ENCODE results near the gene GADL1.
A peak's percentile ranks its signal among the peaks of the same experiment; 100 is the strongest.

The GADL1 gene

DNA sequence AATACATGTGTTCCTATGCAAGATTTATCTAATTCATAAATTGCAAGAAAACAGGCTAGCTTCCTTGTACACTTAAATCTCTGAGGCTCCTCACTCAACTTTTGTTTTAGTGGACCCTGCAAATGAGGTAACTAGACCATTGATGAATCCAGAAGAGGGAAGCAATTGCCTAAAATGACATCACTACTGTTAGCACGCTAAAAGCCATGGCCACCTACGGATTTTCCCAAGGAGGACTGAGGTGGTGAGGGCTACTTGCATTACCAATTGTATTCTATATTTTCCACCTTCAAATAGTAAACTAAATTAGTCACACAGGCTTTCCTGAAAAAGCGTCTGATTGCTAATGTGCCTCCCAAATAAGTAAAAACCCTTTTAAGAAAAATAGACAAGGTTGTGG lies 140.7 kb downstream of the GADL1 start:
- DNase-seq: peak; percentile 45

- peak; percentile 87 for DNase-seq
These were observed 141.5 kb downstream of the GADL1 start for GRCh38 chr3:30752970-30753369.

GRCh38 chr3:30752491-30752890 lies 142.0 kb downstream of the GADL1 start:
- DNase-seq: no peak

DNA sequence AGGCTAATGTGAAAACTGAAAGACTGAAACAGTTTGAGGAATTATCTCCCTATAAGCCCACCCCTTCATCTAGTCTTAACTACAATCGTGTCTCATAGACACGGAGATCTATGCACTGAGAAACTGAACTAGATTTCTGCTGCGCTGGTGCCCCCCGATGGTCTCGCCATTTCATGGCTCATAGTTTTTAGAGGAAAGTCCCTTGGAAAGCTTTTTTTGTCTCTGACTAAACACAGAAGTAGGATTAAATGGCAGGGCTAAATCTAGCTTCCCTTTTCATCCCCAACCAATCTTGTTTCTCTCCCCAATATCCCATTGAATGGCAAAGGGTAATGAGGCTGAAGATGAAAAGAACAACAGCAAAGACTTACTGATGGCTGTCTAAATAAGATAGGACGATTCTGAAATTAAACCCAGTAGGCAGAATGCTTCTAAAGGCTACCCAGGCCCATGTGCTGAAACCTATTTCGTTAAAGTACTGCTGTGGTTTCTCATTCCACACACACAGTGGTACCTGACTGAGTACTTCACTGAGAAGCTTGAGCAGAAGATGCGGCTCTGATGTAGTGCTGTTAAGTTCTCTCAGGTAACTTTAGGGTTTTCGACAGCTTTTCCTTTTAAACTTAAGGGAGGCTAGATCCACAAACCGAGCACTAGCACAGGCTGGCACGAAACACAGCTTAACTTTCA lies 142.7 kb downstream of the GADL1 start:
- peak; percentile 79 for DNase-seq

DNA sequence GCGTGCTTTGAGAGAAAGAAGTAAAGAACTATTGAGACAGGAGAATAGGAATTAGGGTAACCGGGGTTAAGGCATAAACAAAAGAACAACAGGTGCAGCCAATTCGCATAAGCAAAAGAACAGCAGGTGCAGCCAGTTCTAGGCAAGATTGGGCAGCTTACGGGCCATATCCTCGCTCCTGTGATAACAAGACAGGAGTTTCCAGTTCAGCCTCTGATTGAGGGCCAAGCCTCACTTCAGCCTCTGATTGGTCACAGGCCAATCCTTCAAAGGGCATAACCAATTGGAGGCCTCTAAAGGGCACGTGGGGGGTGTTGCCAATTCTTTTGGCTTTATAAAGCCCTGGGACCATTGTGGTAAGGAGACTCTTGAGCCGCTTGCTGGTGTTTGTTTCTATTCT lies 143.5 kb downstream of the GADL1 start:
- no peak for DNase-seq

GRCh38 chr3:30749230-30749629 lies 145.2 kb downstream of the GADL1 start:
- DNase-seq: no peak

DNA sequence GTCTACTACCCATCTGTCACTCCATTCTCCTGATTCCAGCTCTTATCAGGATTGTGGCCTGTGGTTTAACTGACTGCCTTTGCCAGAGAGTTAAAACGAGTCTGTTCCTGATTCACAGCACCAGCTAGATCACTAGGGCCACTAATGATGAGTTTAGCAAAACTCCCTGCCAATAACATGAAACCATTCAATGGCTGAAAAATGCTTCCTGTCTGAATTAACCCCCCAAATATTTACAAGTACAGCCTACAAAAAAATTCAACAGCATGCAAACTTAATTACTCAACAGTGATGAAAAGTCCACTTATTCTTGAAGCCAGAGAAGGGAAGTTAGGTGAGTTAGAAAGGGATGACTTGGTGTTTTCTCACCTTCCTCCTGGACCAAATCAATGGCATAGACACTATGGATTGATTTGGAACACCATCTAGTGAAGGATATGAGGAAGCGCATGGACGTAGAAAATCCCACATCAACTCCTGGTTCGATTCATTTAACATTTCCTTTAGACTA lies 146.6 kb downstream of the GADL1 start:
- DNase-seq: no peak

GRCh38 chr3:30743641-30744317 lies 150.7 kb downstream of the GADL1 start:
- no peak for DNase-seq

DNA sequence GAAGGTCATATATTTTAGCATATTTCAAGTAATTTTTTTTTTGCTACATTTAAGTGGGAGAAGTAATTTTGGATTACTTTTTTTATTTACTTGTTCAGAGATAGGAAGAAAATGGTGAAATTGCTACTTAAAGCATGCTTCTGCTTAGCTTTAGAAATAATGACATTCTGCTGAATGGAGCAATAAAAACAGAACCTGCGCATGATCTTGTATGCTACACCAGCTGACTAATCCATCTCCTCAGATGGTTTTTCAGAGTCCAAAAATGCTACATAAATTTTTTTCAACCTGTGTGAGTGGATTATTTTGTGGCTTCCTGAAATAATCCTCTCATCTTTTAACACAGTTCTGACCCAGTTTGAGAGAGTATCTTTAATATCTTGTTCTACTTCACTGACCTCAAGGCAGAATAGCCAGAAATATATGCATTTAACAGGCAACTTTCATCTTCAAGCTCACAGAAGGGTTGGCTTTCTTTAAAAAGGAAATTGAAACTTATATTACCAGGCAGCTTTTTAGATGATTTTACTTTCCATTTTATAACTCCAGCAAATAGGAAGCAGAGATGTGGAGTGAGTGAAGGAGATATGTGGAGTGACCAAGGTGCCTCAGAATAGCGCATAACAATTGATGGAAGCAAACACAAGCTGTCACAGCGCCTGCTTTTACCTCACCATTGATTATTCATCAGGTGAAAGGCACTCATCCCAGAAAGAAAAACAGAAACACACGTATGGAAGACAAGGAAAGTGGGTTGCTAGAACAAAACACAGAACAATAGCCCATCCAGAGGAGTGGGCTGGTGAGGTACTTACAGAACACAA lies 151.5 kb downstream of the GADL1 start:
- peak; percentile 50 for DNase-seq

GRCh38 chr3:30741889-30742288 lies 152.6 kb downstream of the GADL1 start:
- DNase-seq: no peak

DNA sequence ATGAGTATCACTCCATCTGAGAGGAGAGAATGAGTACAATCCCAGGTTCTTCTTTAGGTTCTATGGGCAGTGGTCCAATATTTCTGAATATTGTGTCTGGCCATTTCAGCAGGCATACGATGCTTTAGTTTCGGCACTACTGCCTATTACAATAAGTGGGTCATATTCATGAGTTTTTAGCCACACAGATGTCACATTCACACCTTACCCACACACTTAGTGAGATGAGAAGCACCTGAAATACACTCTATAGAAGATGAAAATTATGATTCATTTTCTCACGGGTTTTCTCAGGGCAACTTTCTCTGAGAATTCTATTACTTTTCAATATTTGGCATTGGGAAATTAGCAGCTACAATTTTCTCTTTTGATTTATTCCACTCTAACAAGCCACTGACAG lies 155.9 kb downstream of the GADL1 start:
- DNase-seq: no peak

GRCh38 chr3:30737743-30738499 lies 156.5 kb downstream of the GADL1 start:
- DNase-seq: no peak

- no peak for DNase-seq
These were observed 160.8 kb downstream of the GADL1 start for GRCh38 chr3:30733696-30734095.

DNA sequence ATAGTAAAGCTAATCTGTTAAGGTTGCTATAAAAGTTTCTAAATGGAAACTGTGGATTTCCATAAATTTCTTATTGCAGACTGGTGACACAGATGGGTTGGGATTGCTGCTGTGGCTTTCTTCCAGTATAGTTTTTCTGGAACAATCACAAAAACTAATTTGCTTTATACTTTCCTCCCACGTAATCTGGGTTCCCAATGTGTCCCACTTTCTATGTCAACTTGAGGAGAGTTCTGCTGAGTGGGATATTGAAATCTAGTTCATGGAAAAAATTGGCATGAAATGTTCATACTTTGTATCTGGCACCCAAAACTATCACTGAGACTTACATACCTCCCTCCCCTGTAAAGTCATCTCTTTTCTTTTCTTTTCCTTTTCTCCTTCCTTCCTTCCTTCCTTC lies 161.3 kb downstream of the GADL1 start:
- DNase-seq: no peak

GRCh38 chr3:30730967-30731366 lies 163.5 kb downstream of the GADL1 start:
- no peak for DNase-seq

DNA sequence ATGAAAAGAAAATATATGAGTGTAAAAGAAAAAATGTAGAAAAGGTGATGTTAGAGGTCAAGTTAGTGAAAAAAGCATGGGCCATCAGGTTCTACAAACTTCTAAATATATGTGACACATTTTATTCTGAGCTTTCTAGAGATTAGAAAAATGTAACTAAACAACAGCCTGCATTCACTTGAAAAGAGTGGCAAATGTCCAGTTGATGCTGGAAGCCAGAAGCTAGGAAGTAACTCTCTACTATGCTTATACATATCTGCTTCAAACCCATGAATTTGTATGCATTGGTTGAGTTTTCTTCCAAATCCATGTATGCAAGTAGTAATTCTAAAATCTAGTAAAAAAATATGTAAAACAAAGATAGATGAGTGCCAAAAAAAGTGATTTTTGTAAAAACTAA lies 164.5 kb downstream of the GADL1 start:
- DNase-seq: no peak

DNA sequence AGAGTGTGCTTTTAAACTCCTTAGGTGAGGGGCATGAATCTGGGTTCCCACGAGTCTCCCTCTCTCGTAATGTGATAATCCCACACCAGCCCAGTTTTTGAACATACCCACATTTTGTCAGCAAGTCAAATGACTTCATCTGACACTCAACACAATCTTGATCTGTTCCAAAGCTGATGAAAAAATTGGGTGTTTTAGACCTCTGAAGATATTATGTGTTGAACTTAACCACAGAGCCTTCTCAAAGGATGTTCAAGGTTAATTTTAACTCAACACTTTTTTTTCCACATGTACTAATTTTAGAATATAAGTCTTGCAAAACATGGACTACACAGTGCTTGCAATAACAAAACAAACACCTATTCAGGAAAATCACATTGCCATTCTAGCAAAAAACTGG lies 164.9 kb downstream of the GADL1 start:
- DNase-seq: no peak

GRCh38 chr3:30728143-30728542 lies 166.3 kb downstream of the GADL1 start:
- no peak for DNase-seq

- DNase-seq: no peak
These were observed 169.6 kb downstream of the GADL1 start for GRCh38 chr3:30724863-30725262.

DNA sequence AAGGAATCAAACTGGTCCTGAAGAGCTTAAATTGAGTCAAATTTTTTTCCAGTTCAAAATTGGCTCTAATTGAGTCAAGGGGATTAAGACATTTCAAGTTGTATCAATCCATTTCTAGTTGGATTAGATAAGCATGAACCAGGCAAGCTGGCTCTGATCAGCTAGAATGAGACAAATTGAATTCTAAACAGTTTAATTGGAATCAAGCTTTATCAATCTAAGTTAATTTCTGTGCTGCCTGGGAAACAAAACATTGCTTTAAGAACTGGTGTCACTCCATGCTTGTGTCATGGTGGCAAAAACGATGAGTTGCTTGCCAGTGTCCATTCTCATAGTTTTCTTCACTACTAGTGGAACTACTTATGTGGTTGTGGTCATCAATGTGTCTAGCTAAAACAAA lies 171.2 kb downstream of the GADL1 start:
- DNase-seq: no peak

DNA sequence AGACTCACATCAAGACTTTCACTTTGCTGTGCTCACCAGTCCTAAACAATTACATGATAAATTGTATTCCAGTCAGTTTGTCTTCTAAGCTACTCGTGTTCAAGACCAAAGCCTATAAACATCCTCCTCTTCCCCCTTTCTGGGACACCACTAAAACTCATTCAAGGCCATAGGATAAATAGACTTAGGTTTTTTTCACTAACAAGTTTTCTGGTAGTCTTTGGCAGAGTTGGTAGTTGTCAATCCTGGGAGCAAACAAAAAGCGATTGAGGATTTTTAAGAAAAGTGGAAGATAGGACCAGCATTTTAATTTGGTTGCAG lies 173.2 kb downstream of the GADL1 start:
- DNase-seq: no peak

GRCh38 chr3:30720586-30721313 lies 173.7 kb downstream of the GADL1 start:
- no peak for DNase-seq

All from suppressor macrophage treated with lipopolysaccharide for 4 hours (primary cell).